Testis (tissue), 2 donors: ENCODE data around the gene APOC3.

Source experiments
- CTCF ChIP-seq, 3 experiments: fragments of 450-650 bp in 2 of 3; fragments of 200-600 bp in 1 of 3; sonication (generic) in 1 of 3; IDR thresholded peaks; one replicate each; pipeline ENCODE4 v1.5.1; 2016 to 2019; ENCODE audit warnings: antibody characterized with exemption in 3 of 3, mild to moderate bottlenecking in 2 of 3, moderate library complexity in 1 of 3
- POLR2A ChIP-seq: fragments of 450-650 bp; IDR thresholded peaks from one replicate; pipeline ENCODE4 v1.6.1; 2017; ENCODE audit warnings: antibody characterized with exemption, mild to moderate bottlenecking, moderate library complexity

GRCh38 chr11:116798368-116798767 is 31.3 kb upstream of the APOC3 start:
- TF ChIP-seq CTCF (IDR thresholded peaks at IDR 0.05) (no peak), POLR2A (no peak)
